ENCODE data around the gene KMT5B. TPM values are rescaled to one million over a fixed set of nuclear protein-coding genes. Genes with fewer than 3 reads are reported as not detected.
"Not testable (repeated sequence)": the region's sequence is repeated elsewhere in the genome, so short reads cannot be mapped to it uniquely, and the experiment has no call there.

KMT5B gene
- total and polyA plus RNA-seq, 5 experiments from 2014 or later, result 31.5 to 56.0 (median 41.8) TPM

- ATAC-seq, result no peak
- no peak overlapping the region for H3K27ac Mint-ChIP-seq
- no peaks in the 10 kb centered on the region for H3K4me1 Mint-ChIP-seq
- peaks cover 0 to 8% (median 3%) of the 10 kb centered on the region in 3 donors for H3K36me3 Mint-ChIP-seq
- no peak overlapping the region for H3K4me3 Mint-ChIP-seq
- peaks cover 0 to 15% (median 4%) of the 10 kb centered on the region in 9 donors for H3K9me3 Mint-ChIP-seq
- H3K27me3 Mint-ChIP-seq, result peaks cover 0 to 1% (median 0%) of the 10 kb centered on the region in 5 donors
- POLR2A ChIA-PET, result no interaction called here
- DNase-seq, result no peak
Observed at GRCh38 chr11:68251765-68252164, 38.7 kb upstream of the KMT5B start.

- H3K27ac Mint-ChIP-seq, H3K4me1 Mint-ChIP-seq, H3K27me3 Mint-ChIP-seq, DNase-seq, ATAC-seq, H3K4me3 Mint-ChIP-seq, POLR2A ChIA-PET, H3K36me3 Mint-ChIP-seq: not testable (repeated sequence)
- peaks cover 0 to 15% (median 9%) of the 10 kb centered on the region in 9 donors for H3K9me3 Mint-ChIP-seq
Observed at GRCh38 chr11:68244912-68245311, 31.8 kb upstream of the KMT5B start.

- H3K27me3 Mint-ChIP-seq, H3K4me1 Mint-ChIP-seq, H3K36me3 Mint-ChIP-seq, ATAC-seq, H3K9me3 Mint-ChIP-seq, DNase-seq, POLR2A ChIA-PET, H3K27ac Mint-ChIP-seq, H3K4me3 Mint-ChIP-seq: not testable (repeated sequence)
Observed at GRCh38 chr11:68243847-68244246, 30.8 kb upstream of the KMT5B start.

- peaks cover 2 to 10% (median 3%) of the 10 kb centered on the region in 5 donors for H3K27me3 Mint-ChIP-seq
- no peak for ATAC-seq
- H3K4me3 Mint-ChIP-seq, result no peak overlapping the region
- no peak overlapping the region for H3K27ac Mint-ChIP-seq
- peaks cover 0 to 6% (median 2%) of the 10 kb centered on the region in 3 donors for H3K36me3 Mint-ChIP-seq
- DNase-seq, result no peak
- POLR2A ChIA-PET, result no interaction called here
- peaks cover 0 to 1% (median 0%) of the 10 kb centered on the region in 4 donors for H3K4me1 Mint-ChIP-seq
- H3K9me3 Mint-ChIP-seq, result peaks cover 0 to 7% (median 5%) of the 10 kb centered on the region in 9 donors
Observed at GRCh38 chr11:68242616-68243015, 29.5 kb upstream of the KMT5B start.

- Mint-ChIP-seq H3K4me3 (no peak overlapping the region), H3K4me1 (no peaks in the 10 kb centered on the region), H3K27ac (no peak overlapping the region), H3K36me3 (peaks cover 0 to 21% (median 3%) of the 10 kb centered on the region in 3 donors), H3K27me3 (peaks cover 1 to 20% (median 7%) of the 10 kb centered on the region in 5 donors), H3K9me3 (peaks cover 8 to 29% (median 12%) of the 10 kb centered on the region in 9 donors)
- no peak for ATAC-seq
- no peak for DNase-seq
- POLR2A ChIA-PET, result no interaction called here
Observed at GRCh38 chr11:68231621-68232020, 18.5 kb upstream of the KMT5B start.

GRCh38 chr11:68229601-68230000 is 16.5 kb upstream of the KMT5B start:
- DNase-seq (no peak), ATAC-seq (no peak)
- Mint-ChIP-seq H3K4me1 (no peaks in the 10 kb centered on the region), H3K36me3 (peaks cover 0 to 21% (median 3%) of the 10 kb centered on the region in 3 donors), H3K27me3 (peaks cover 1 to 8% (median 7%) of the 10 kb centered on the region in 5 donors), H3K4me3 (no peak overlapping the region), H3K9me3 (peaks cover 8 to 31% (median 12%) of the 10 kb centered on the region in 9 donors), H3K27ac (no peak overlapping the region)
- POLR2A ChIA-PET, result no interaction called here

GRCh38 chr11:68226421-68226820 is 13.3 kb upstream of the KMT5B start:
- Mint-ChIP-seq H3K9me3 (peaks cover 5 to 25% (median 12%) of the 10 kb centered on the region in 9 donors), H3K27me3 (no peaks in the 10 kb centered on the region), H3K27ac (peak overlapping the region in 1 of 10 donors; percentile 59), H3K36me3 (peaks cover 0 to 21% (median 1%) of the 10 kb centered on the region in 3 donors), H3K4me3 (no peak overlapping the region), H3K4me1 (peaks cover 0 to 2% (median 0%) of the 10 kb centered on the region in 4 donors)
- POLR2A ChIA-PET, result interaction anchor here (1.3 kb wide), 1 partner anchor 12 kb away, joined by 4 read pairs; no protein-coding TSS in a partner anchor
- DNase-seq (no peak), ATAC-seq (no peak)

- no peak for DNase-seq
- no peak for ATAC-seq
- Mint-ChIP-seq H3K4me3 (no peak overlapping the region), H3K27ac (no peak overlapping the region), H3K27me3 (peaks cover 0 to 3% (median 0%) of the 10 kb centered on the region in 5 donors), H3K36me3 (peaks cover 0 to 12% (median 0%) of the 10 kb centered on the region in 3 donors), H3K4me1 (peaks cover 0 to 2% (median under 1%) of the 10 kb centered on the region in 4 donors), H3K9me3 (peaks cover 5 to 19% (median 12%) of the 10 kb centered on the region in 9 donors)
- POLR2A ChIA-PET, result no interaction called here
Observed at GRCh38 chr11:68224606-68225005, 11.5 kb upstream of the KMT5B start.

- Mint-ChIP-seq H3K36me3 (no peaks in the 10 kb centered on the region), H3K27me3 (peaks cover 0 to 4% (median 0%) of the 10 kb centered on the region in 5 donors), H3K27ac (no peak overlapping the region), H3K9me3 (peaks cover 0 to 6% (median 0%) of the 10 kb centered on the region in 9 donors), H3K4me1 (peaks cover 0 to 2% (median under 1%) of the 10 kb centered on the region in 4 donors), H3K4me3 (no peak overlapping the region)
- DNase-seq (no peak), ATAC-seq (no peak)
- POLR2A ChIA-PET, result no interaction called here
Observed at GRCh38 chr11:68223275-68223674, 10.2 kb upstream of the KMT5B start.

- Mint-ChIP-seq H3K27ac (no peak overlapping the region), H3K27me3 (peaks cover 0 to 4% (median 0%) of the 10 kb centered on the region in 5 donors), H3K4me3 (no peak overlapping the region), H3K36me3 (no peaks in the 10 kb centered on the region), H3K9me3 (peaks cover 0 to 3% (median 0%) of the 10 kb centered on the region in 9 donors), H3K4me1 (peaks cover 0 to 2% (median under 1%) of the 10 kb centered on the region in 4 donors)
- no peak for DNase-seq
- no peak for ATAC-seq
- POLR2A ChIA-PET, result no interaction called here
Observed at GRCh38 chr11:68221406-68221805, 8.3 kb upstream of the KMT5B start.

- peaks cover 14 to 26% (median 22%) of the 10 kb centered on the region in 4 donors for H3K4me1 Mint-ChIP-seq
- DNase-seq (no peak), ATAC-seq (no peak)
- POLR2A ChIA-PET, result no interaction called here
- H3K27ac Mint-ChIP-seq, result no peak overlapping the region
- H3K27me3 Mint-ChIP-seq, result peaks cover 0 to 4% (median 0%) of the 10 kb centered on the region in 5 donors
- H3K9me3 Mint-ChIP-seq, result peaks cover 0 to 3% (median 0%) of the 10 kb centered on the region in 9 donors
- H3K4me3 Mint-ChIP-seq, result no peak overlapping the region
- no peaks in the 10 kb centered on the region for H3K36me3 Mint-ChIP-seq
Observed at GRCh38 chr11:68216171-68216938, 3.3 kb upstream of the KMT5B start.

GRCh38 chr11:68215524-68216170 is 2.6 kb upstream of the KMT5B start:
- Mint-ChIP-seq H3K4me3 (peak overlapping the region; percentile 71 to 90 (median 82)), H3K27ac (peak overlapping the region in 8 of 10 donors; percentile 1 to 89 (median 74)), H3K9me3 (peaks cover 0 to 3% (median 0%) of the 10 kb centered on the region in 9 donors), H3K4me1 (peaks cover 18 to 33% (median 28%) of the 10 kb centered on the region in 4 donors), H3K36me3 (no peaks in the 10 kb centered on the region), H3K27me3 (peaks cover 0 to 4% (median 0%) of the 10 kb centered on the region in 5 donors)
- ATAC-seq, result no peak
- POLR2A ChIA-PET, result no interaction called here
- no peak for DNase-seq

GRCh38 chr11:68215087-68215445 is 2.0 kb upstream of the KMT5B start:
- peaks cover 0 to 4% (median 0%) of the 10 kb centered on the region in 5 donors for H3K27me3 Mint-ChIP-seq
- peak overlapping the region; percentile 71 to 90 (median 82) for H3K4me3 Mint-ChIP-seq
- H3K27ac Mint-ChIP-seq, result peak overlapping the region; percentile 1 to 89 (median 70)
- DNase-seq (peak in 2 of 10 donors; percentile 7 to 9), ATAC-seq (no peak)
- POLR2A ChIA-PET, result no interaction called here
- peaks cover 0 to 3% (median 0%) of the 10 kb centered on the region in 9 donors for H3K9me3 Mint-ChIP-seq
- H3K36me3 Mint-ChIP-seq, result no peaks in the 10 kb centered on the region
- peaks cover 18 to 39% (median 34%) of the 10 kb centered on the region in 4 donors for H3K4me1 Mint-ChIP-seq
